Panc1 (cell line): ENCODE data around the gene L3MBTL2. TPM values are rescaled to one million over a fixed set of nuclear protein-coding genes. Genes with fewer than 3 reads are reported as not detected.

Source experiments
- ATAC-seq: fragments of 200-7000 bp; cut with Tn5 transposase; 2 replicates; pipeline ENCODE4 v1.9.1; 2020; ENCODE audit warnings: mild to moderate bottlenecking, moderate library complexity
- BruUV-seq: library from RNA; stranded (reverse); fragments of 400-500 nt; replicated peaks from 2 replicates; lab custom pipeline; 2021; lab: Mats Ljungman, UMichigan
- CTCF ChIA-PET: fragments of 300-600 bp; sonication (Branson Sonifier 250); formaldehyde crosslinking; loops from one replicate; lab custom pipeline; 2022; ENCODE audit warnings: antibody characterized with exemption; lab: Charles Lee
- POLR2A ChIA-PET: fragments of 300-600 bp; sonication (Branson Sonifier 250); formaldehyde crosslinking; loops from one replicate; lab custom pipeline; 2022; ENCODE audit warnings: antibody characterized with exemption; lab: Charles Lee
- DNase-seq: peaks from one replicate; pipeline ENCODE4 v3.0.0-alpha.2; 2010; ENCODE audit warnings: low read depth, low spot score
- H3K27ac ChIP-seq: 2 replicates; pipeline ENCODE4 v1.5.1; 2011; ENCODE audit warnings: mild to moderate bottlenecking, low read length, inconsistent platforms
- H3K27me3 ChIP-seq: fragments of 200-500 bp; sonication (Bioruptor generic); 2 replicates; pipeline ENCODE4 v1.6.0; 2014; ENCODE audit warnings: low read length, inconsistent platforms; ENCODE audit not compliant: control insufficient read depth, insufficient read depth
- H3K36me3 ChIP-seq: fragments of 200-500 bp; sonication (Bioruptor generic); 2 replicates; pipeline ENCODE4 v1.5.1; 2014; ENCODE audit warnings: inconsistent platforms, mild to moderate bottlenecking, low read length, moderate library complexity; ENCODE audit not compliant: control insufficient read depth, insufficient read depth
- H3K4me1 ChIP-seq: 2 replicates; pipeline ENCODE4 v1.5.1; 2011; ENCODE audit warnings: inconsistent platforms, mild to moderate bottlenecking, low read length, moderate library complexity; ENCODE audit not compliant: control insufficient read depth, insufficient read depth
- H3K4me3 ChIP-seq, 2 experiments: 2 replicates each; pipeline ENCODE4 v1.5.1; 2011 to 2012; ENCODE audit warnings: low read depth in 2 of 2, low read length in 2 of 2, mild to moderate bottlenecking in 2 of 2, inconsistent platforms in 1 of 2, moderate library complexity in 1 of 2
- H3K9me3 ChIP-seq: fragments of 200-500 bp; sonication (Bioruptor generic); 2 replicates; pipeline ENCODE4 v1.5.1; 2014; ENCODE audit warnings: low read depth, mild to moderate bottlenecking, inconsistent platforms, low read length, moderate library complexity; ENCODE audit not compliant: control insufficient read depth, insufficient read depth
- POLR2AphosphoS5 ChIP-seq: IDR thresholded peaks from 2 replicates; pipeline ENCODE4 v1.6.1; 2012; ENCODE audit warnings: mild to moderate bottlenecking, low read depth, low read length, moderate library complexity
- SIN3A ChIP-seq: IDR thresholded peaks from 2 replicates; pipeline ENCODE4 v1.6.1; 2012; ENCODE audit warnings: low read depth, mild to moderate bottlenecking, low read length, moderate library complexity, borderline replicate concordance; ENCODE audit not compliant: insufficient read depth
- TCF7L2 ChIP-seq: IDR thresholded peaks from 2 replicates; pipeline ENCODE4 v1.6.1; 2011; ENCODE audit warnings: mild to moderate bottlenecking, low read depth, low read length, inconsistent platforms
- in situ Hi-C: cut with HindIII; loops from 2 replicates; pipeline ENCODE4 v1.10.0; 2016; ENCODE audit warnings: low sequenced_read_pairs, low pct_unique_long_range_greater_than_20kb
- intact Hi-C: fragments of 100-400 bp; cut with micrococcal nuclease; formaldehyde crosslinking; loops from one replicate; pipeline ENCODE4 v1.10.0; 2022; ENCODE audit not compliant: unreplicated experiment
- total RNA-seq: library from RNA; stranded (reverse); gene quantifications from one replicate; pipeline ENCODE4 v1.2.1, GENCODE V29; 2021; ENCODE audit not compliant: unreplicated experiment
- TF ChIP-seq, protein P1 (sequence below), 2 experiments: IDR thresholded peaks; 2 replicates each; pipeline ENCODE4 v1.6.1; 2011 to 2012; ENCODE audit warnings: low read depth in 2 of 2, control low read depth in 1 of 2, low read length in 1 of 2, mild to moderate bottlenecking in 1 of 2, moderate library complexity in 1 of 2; ENCODE audit not compliant: insufficient read depth in 1 of 2
- TF ChIP-seq, protein P2 (sequence below): fragments of 450-650 bp; IDR thresholded peaks from 2 replicates; pipeline ENCODE4 v1.5.1; 2017; ENCODE audit warnings: mild to moderate bottlenecking

The L3MBTL2 gene
- total RNA-seq, 1 experiment from 2014 or later: 26.6 TPM

DNA sequence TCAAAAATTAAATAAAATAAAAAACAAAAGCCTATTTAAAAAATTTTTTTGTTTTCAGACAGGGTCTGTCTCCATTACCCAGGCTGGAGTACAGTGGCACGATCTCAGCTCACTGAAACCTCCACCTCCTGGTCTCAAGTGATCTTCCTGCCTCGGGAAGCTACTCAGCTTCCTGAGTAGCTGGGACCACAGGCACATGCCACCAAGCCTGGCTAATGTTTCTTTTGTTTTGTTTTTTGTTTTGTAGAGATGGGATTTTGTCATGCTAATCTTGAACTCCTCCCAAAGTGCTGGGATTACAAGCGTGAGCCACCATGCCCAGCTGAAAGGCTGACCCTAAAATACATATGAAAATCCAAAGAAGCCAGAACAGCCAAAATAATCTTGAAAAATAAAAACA, 20.4 kb upstream of the L3MBTL2 start:
- BruUV-seq: no TSS peak
- CTCF ChIA-PET: no interaction called here
- in situ Hi-C loops: no loop called here

DNA sequence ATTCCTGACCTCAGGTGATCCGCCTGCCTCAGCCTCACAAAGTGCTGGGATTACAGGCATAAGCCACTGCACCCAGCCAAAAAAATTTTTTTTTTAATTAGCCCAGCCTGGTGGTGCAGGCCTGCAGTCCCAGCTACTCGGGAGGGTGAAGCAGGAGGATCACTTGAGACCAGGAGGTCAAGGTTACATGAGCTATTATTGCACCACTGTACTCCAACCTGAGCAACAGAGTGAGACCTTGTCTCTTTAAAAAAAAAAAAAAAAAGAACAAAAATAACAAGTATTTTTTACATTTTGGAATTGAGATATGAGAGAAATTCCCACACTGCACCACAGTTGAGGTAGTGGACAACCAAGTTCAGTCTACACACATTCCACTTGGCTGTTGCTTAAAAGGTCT, 13.6 kb upstream of the L3MBTL2 start:
- in situ Hi-C loops: no loop called here
- DNase-seq: no peak
- Histone ChIP-seq H3K27ac (no peak overlapping the region), H3K9me3 (no peaks in the 10 kb centered on the region), H3K27me3 (no peaks in the 10 kb centered on the region), H3K4me1 (no peaks in the 10 kb centered on the region), H3K36me3 (no peaks in the 10 kb centered on the region), H3K4me3 (no peak overlapping the region)
- ATAC-seq: no peak
- no TSS peak for BruUV-seq
- POLR2A ChIA-PET: no interaction called here
- CTCF ChIA-PET: interaction anchor here (0.6 kb wide), 1 partner anchor 281 kb away, joined by 3 read pairs; no protein-coding TSS in a partner anchor
- TF ChIP-seq, protein P1, sequence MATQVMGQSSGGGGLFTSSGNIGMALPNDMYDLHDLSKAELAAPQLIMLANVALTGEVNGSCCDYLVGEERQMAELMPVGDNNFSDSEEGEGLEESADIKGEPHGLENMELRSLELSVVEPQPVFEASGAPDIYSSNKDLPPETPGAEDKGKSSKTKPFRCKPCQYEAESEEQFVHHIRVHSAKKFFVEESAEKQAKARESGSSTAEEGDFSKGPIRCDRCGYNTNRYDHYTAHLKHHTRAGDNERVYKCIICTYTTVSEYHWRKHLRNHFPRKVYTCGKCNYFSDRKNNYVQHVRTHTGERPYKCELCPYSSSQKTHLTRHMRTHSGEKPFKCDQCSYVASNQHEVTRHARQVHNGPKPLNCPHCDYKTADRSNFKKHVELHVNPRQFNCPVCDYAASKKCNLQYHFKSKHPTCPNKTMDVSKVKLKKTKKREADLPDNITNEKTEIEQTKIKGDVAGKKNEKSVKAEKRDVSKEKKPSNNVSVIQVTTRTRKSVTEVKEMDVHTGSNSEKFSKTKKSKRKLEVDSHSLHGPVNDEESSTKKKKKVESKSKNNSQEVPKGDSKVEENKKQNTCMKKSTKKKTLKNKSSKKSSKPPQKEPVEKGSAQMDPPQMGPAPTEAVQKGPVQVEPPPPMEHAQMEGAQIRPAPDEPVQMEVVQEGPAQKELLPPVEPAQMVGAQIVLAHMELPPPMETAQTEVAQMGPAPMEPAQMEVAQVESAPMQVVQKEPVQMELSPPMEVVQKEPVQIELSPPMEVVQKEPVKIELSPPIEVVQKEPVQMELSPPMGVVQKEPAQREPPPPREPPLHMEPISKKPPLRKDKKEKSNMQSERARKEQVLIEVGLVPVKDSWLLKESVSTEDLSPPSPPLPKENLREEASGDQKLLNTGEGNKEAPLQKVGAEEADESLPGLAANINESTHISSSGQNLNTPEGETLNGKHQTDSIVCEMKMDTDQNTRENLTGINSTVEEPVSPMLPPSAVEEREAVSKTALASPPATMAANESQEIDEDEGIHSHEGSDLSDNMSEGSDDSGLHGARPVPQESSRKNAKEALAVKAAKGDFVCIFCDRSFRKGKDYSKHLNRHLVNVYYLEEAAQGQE (IDR thresholded peaks at IDR 0.05; ENCODE audit: insufficient read depth in 1 of 2, low read depth in 2 of 2, low read length in 1 of 2): no peak
- TF ChIP-seq POLR2AphosphoS5 (no peak), TCF7L2 (no peak), SIN3A (no peak)
- TF ChIP-seq, protein P2, sequence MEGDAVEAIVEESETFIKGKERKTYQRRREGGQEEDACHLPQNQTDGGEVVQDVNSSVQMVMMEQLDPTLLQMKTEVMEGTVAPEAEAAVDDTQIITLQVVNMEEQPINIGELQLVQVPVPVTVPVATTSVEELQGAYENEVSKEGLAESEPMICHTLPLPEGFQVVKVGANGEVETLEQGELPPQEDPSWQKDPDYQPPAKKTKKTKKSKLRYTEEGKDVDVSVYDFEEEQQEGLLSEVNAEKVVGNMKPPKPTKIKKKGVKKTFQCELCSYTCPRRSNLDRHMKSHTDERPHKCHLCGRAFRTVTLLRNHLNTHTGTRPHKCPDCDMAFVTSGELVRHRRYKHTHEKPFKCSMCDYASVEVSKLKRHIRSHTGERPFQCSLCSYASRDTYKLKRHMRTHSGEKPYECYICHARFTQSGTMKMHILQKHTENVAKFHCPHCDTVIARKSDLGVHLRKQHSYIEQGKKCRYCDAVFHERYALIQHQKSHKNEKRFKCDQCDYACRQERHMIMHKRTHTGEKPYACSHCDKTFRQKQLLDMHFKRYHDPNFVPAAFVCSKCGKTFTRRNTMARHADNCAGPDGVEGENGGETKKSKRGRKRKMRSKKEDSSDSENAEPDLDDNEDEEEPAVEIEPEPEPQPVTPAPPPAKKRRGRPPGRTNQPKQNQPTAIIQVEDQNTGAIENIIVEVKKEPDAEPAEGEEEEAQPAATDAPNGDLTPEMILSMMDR: no peak
- intact Hi-C loops: no loop called here

More for the DNA sequence above, 20.4 kb upstream of the L3MBTL2 start:
- H3K4me1 ChIP-seq: no peaks in the 10 kb centered on the region
- intact Hi-C loops: no loop called here
- ATAC-seq (no peak), DNase-seq (no peak)
- no peaks in the 10 kb centered on the region for H3K9me3 ChIP-seq
- POLR2A ChIA-PET: no interaction called here
- no peak for TF ChIP-seq TCF7L2
- TF ChIP-seq, protein P2: no peak
- no peak for TF ChIP-seq SIN3A
- TF ChIP-seq POLR2AphosphoS5: no peak
- TF ChIP-seq, protein P1 (IDR thresholded peaks at IDR 0.05; ENCODE audit: insufficient read depth in 1 of 2, low read depth in 2 of 2, low read length in 1 of 2): no peak
- H3K27me3 ChIP-seq: no peaks in the 10 kb centered on the region
- no peak overlapping the region for H3K4me3 ChIP-seq
- no peak overlapping the region for H3K27ac ChIP-seq
- no peaks in the 10 kb centered on the region for H3K36me3 ChIP-seq
